NCI-H82 treated with DMSO at 0.1 percent for 48 hours (cell line): ENCODE data around the gene SLC8A1.

Experiments
- DNase-seq: peaks from one replicate; lab custom pipeline; 2025; ENCODE audit not compliant: unreplicated experiment; lab: John Stamatoyannopoulos, UW

The SLC8A1 gene

GRCh38 chr2:40451918-40452605 is at the start of gene SLC8A1:
TSS of gene SLC8A1 (minus strand) at chr2:40452090.
- no peak for DNase-seq

DNA sequence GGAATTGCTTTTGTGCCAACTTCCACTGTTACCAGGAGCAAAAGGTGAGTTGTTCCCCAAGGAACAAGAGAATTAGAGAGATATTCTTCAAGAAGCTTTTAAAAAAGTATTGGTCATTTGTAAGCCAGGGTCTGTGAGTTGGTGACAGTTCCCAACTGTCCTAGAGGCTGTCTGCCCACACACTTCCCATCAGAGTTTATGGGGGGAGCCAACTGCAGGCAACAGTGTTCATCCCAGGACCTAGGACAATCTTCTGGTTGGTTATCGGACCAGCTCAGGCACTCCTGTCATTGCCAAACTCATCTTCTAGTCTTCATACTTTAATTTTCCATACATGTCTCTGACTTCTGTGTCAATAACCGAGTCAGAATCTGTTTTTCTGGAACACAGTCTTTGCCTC is 47.5 kb upstream of the SLC8A1 start:
- no peak for DNase-seq

DNA sequence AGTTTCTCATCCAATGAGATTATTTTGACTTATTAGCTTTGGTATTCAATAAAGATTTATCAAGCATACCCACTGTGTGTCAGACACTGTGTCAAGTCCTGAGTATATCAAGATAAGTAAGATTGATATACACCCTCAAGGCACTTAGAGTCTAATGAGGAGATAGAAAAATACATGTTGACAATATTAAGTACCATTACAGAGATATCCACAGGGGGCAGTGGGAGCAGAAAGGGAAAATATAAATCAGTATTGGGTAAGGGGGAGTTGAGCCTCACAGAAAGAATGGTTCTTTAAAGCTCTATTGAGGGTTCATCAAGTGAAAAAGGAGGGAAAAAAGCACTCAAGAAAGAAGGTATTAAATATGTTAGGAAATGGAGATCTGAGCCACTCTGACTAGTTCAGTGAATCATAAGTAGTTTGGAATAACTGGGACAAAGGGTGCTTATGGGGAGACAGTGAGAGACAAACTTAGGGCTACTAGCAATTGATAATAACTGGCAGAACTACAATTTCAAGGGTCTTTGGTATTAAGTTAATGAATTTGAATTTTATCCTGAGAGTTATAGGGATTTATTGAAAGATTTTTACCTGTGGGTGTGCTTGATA is 45.5 kb upstream of the SLC8A1 start:
- DNase-seq: no peak

DNA sequence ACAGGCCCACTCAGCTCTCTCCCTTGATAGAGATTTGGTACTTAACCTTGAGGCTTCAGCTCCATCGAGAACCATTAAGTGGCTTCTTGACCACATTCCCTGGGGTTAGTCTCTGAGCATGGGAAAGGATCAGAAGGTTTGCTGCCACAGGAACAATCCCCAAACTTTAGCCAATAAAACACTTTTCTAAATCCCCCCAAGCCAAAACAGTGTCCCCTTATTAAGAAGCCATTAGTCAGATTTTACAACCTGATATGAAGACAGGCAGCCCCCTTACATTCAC is 37.7 kb upstream of the SLC8A1 start:
- no peak for DNase-seq

DNA sequence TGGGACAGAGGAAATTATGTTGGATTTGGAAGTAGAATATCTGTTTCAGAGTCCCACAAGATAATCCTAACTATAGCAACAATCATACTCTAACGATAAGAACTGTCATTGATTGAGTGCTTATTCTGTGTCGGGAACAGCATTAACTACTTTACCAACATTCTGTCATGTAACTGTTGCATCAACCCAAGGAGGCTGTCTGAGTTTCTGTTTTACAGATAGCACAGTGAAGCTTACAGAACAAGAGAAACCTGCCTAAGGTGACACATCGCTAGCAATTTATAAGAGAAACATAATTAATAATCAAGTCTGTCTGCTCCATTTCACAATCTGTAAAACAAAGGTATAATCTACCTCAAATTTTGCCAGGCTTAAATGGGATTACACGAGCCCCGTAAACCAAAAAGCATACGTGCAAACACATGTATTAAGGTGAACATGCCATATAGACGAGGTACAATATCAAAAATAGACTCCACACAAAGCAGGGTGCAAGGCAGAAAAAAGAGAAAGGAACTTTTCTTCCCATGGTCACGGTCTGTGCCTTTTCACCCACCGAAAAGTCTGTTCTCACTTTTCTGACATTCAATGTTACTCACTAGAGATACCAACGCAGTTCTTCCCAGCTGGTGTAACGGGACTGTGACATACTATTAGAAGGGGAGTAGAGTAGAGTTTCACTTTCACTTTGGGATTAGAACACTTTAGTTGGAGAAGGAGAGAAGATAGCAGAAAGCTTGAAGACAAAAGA is 37.2 kb upstream of the SLC8A1 start:
- no peak for DNase-seq

- peak; percentile 35 for DNase-seq
Measured at GRCh38 chr2:40488101-40488601, 36.3 kb upstream of the SLC8A1 start.

GRCh38 chr2:40487602-40488001 is 35.7 kb upstream of the SLC8A1 start:
- DNase-seq: no peak

DNA sequence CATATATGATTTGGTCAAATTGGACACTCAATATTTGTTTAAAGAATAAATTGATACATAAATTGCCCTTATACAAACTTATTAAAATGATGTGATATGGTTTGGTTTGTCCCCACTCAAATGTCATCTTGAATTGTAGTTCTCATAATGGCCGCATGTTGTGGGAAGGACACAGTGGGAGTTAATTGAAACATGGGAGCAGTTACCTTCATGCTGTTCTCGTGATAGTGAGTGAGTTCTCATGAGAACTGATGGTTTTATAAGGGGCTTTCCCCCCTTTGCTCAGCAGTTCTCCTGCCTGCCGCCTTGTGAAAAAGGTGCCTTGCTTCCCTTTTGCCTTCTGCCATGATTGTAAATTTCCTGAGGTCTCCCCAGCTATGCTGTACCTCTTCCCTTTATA is 34.0 kb upstream of the SLC8A1 start:
- no peak for DNase-seq

- DNase-seq: no peak
Measured at GRCh38 chr2:40485318-40485717, 33.4 kb upstream of the SLC8A1 start.

GRCh38 chr2:40483549-40484243 is 31.8 kb upstream of the SLC8A1 start:
- no peak for DNase-seq

DNA sequence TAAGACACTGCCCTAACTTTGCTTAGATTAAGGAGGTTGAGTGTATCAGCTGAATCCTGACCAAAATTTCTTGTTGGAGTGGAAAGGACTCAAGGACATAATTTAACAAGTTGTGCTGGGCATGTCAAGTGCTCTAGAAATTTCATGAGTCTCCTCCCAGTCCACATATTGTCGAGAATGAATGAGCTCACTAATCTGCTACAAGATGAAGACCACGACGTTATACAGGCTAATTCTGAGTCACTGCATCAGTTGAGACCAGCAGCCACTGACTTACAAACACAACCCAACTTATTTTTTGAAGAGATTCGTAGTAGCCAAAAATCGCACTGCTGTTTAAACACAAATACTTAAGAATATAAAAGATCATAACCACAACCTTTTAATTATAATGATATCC is 28.7 kb upstream of the SLC8A1 start:
- DNase-seq: no peak

DNA sequence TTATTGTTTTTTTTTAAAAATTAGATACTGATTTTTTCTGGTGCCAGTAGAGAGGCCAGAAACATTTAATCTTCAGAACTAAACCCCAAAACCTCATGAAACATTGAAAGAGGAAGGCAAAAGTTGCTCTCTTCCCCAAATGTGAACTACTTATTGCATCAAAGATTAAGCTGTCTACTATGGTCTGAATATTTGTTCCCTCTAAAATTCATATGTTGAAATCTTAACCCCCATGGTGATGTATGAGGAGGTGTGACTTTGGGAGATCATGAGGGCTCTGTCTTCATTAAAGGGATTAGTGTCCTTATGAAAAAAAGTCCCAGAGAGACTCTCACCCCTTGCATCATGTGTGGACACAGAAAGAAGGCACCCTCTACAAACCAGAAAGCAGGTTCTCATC is 28.2 kb upstream of the SLC8A1 start:
- no peak for DNase-seq

GRCh38 chr2:40477361-40477760 is 25.5 kb upstream of the SLC8A1 start:
- DNase-seq: no peak

- no peak for DNase-seq
Measured at GRCh38 chr2:40476436-40476835, 24.5 kb upstream of the SLC8A1 start.

DNA sequence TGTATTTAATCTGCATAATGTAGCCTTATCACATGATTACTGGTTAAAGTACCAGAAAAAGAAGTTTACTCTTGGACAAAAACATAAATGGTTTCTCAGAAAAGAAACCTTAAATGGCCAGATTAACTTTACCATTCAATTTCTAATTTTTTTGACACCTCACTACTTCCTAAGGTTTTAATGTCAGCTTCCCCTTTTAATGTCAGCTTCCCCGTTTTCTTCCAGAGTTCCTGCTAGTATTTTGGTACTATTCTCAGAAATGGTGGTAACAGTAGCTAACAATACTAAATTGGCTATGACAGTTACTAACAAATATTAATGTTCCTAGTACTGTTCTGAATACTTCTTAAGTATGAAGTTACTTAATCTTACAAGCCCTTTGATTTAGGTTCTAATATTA is 22.4 kb upstream of the SLC8A1 start:
- DNase-seq: no peak

- no peak for DNase-seq
Measured at GRCh38 chr2:40471866-40472265, 20.0 kb upstream of the SLC8A1 start.

DNA sequence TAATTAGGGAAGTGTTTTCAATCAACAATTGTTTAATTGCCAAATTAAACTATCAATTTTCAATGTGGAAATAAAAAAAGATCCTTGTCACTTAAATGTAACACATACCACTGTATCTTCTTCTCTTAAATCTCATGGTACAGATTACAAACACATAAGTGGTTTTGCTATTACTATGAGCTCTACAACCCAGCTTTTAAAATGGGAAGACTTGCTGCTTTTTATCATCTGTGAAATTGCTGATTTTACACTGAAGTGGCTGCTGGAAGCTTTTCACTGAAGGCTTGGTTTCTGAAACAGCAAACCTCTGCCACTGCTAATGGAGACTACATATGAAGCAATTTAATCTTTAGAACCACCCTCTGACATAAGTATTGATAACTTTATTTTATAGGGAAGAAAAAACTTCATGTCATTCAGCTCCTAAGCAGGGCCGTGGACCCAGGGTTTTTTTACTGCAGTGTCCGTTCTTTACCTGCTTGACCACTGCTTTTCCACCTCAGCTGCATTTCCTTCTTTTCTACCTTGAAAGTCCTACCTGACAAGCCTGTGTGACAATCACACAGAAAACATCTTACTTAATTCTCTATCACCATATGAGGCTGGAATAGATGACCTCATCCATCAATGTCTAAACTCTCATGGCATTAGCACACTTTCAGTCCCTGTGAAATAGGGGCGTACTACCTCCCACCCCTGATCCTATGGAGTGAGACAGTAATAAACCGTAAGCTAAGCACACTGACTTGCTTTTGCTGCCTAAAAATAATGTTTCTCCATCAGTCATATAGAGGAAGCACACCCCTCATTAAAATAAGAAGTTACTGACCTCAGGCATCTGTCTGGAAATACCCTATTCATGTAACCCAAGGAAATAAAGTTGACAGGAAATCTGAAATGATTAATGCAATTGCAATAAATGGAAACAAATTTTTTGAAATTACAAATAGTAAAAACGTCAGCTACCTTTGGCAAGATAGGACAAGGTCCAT is 19.2 kb upstream of the SLC8A1 start:
- no peak for DNase-seq

- DNase-seq: peak; percentile 81
Measured at GRCh38 chr2:40466935-40467572, 15.2 kb upstream of the SLC8A1 start.

- no peak for DNase-seq
Measured at GRCh38 chr2:40466332-40466906, 14.5 kb upstream of the SLC8A1 start.

- DNase-seq: no peak
Measured at GRCh38 chr2:40463112-40463511, 11.2 kb upstream of the SLC8A1 start.
